SK-N-DZ (cell line): ENCODE data around the gene TP53BP1. TPM values are rescaled to one million over a fixed set of nuclear protein-coding genes. Genes with fewer than 3 reads are reported as not detected.
"Not testable (repeated sequence)": the region's sequence is repeated elsewhere in the genome, so short reads cannot be mapped to it uniquely, and the experiment has no call there.

Experiments used
- DNase-seq: peaks from one replicate; pipeline ENCODE4 v3.0.0-alpha.2; 2015; ENCODE audit warnings: low spot score
- polyA plus RNA-seq, 2 experiments: library from polyadenylated mRNA; depleted of rRNA; stranded (reverse); fragments of >200 nt; gene quantifications; 2 replicates each; pipeline ENCODE4 v1.2.3, GENCODE V29; 2014

TP53BP1 gene, protein sequence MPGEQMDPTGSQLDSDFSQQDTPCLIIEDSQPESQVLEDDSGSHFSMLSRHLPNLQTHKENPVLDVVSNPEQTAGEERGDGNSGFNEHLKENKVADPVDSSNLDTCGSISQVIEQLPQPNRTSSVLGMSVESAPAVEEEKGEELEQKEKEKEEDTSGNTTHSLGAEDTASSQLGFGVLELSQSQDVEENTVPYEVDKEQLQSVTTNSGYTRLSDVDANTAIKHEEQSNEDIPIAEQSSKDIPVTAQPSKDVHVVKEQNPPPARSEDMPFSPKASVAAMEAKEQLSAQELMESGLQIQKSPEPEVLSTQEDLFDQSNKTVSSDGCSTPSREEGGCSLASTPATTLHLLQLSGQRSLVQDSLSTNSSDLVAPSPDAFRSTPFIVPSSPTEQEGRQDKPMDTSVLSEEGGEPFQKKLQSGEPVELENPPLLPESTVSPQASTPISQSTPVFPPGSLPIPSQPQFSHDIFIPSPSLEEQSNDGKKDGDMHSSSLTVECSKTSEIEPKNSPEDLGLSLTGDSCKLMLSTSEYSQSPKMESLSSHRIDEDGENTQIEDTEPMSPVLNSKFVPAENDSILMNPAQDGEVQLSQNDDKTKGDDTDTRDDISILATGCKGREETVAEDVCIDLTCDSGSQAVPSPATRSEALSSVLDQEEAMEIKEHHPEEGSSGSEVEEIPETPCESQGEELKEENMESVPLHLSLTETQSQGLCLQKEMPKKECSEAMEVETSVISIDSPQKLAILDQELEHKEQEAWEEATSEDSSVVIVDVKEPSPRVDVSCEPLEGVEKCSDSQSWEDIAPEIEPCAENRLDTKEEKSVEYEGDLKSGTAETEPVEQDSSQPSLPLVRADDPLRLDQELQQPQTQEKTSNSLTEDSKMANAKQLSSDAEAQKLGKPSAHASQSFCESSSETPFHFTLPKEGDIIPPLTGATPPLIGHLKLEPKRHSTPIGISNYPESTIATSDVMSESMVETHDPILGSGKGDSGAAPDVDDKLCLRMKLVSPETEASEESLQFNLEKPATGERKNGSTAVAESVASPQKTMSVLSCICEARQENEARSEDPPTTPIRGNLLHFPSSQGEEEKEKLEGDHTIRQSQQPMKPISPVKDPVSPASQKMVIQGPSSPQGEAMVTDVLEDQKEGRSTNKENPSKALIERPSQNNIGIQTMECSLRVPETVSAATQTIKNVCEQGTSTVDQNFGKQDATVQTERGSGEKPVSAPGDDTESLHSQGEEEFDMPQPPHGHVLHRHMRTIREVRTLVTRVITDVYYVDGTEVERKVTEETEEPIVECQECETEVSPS (N-terminal part only)
- 30.7 and 31.0 TPM in 2 replicates for polyA plus RNA-seq (2014; cell fraction: cytosol; rRNA removed)
- polyA plus RNA-seq (2014; cell fraction: nucleus; rRNA removed): 50.0 and 70.9 TPM in 2 replicates

DNA sequence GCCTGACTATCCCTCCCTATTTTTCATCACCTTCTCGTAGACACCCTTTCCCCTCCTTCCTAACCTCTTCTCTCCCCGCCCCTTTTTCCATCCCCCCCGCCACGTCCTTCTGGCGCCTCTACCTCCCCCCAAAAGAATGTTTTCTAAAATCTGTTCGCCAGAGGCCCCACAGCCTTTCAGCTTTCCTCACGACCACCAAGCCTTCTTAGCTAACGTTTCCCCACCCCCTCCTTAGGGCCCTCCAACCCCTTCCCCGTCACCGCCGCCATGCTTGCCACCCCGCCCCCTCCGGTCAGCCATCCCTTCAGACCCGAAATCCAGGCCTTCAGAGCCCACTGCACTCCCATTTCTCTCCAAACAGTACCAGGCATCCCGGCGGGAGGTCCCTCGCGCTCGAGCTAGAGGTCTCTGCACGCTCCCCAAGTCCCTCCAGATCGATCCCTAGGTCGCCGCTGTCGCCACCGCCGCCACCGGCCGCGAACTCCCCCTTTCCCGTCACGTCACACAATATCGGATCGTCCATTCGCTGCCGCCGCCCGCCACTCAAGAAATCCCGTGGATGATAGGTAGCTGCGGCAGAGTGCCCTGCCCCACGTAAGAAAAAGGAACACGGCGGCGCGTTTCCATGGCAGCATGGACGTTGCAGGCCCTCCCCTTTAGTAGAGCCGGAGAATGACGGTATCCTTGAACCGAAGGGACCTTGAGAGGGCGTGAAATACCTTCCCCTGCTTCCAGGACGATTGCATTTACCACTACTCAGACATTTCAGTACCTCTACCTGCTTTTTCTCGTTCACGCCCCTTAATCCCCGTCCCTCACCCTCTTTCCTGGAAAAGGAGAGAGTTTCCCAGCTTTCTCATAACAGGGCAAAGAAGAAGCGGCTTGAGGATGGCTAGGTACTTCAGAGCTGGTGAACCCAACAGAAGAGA lies at the start of gene TP53BP1:
TSS of gene TP53BP1 (minus strand) at position 484 of the 929 bp plus-strand sequence. CDS start at position 371, 113 bp downstream.
- peak; percentile 96 for DNase-seq

DNA sequence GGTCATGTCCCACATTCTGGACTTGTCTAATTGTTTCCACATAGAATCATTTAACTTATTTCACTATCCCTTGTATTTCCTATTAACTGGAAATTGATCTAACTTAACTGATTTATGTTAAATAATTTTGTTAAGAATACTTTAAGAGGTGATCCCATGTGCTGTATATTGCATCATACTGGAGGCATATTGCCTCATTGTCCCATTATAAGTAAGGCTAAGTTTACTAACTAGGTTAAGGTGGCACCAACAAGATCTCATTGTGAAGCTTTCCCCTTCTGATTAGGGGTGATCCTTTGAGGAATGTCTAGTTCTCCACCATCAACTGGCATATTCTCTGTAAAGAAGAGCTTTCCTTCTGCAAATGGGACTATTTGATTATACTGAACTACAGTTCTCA lies 48.8 kb upstream of the TP53BP1 start:
- DNase-seq: no peak

DNA sequence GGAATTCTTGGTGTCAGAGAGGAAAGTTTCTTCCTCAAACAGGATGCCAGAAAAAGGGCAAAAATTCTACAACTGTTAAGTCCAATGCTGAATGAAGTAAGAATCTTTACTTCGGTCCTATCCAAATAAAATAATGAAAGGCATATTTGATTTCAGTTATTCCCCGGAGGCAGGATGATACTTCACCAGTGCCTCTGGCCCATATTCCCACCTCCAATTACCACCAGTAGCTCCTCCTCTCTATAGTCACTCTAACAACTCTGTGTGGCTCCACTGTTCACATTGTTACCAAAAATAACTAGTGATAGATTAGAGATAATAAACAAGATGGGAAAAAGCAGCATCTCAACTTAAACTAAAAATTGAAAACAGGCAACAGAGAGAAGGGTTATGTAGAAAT lies 45.1 kb upstream of the TP53BP1 start:
- DNase-seq: no peak

DNA sequence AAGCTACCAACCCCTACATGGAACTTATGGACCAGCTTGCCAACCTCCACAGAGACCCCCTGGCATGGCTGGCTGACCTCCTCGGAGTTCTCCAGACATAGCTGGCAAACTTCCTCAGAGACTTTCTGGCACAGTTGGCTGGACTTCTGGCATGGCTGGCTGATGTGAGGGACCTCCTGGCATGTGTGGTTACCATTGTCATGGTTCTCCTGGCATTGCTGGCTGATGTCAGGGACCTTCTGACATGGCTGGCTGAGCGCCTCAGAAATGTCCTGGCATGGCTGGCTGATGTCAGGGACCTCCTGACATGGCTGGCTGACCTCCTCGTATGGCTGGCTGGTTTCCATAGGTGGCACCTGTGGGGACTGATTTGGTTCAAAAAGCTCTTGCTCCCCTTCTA lies 41.9 kb upstream of the TP53BP1 start:
- no peak for DNase-seq

DNA sequence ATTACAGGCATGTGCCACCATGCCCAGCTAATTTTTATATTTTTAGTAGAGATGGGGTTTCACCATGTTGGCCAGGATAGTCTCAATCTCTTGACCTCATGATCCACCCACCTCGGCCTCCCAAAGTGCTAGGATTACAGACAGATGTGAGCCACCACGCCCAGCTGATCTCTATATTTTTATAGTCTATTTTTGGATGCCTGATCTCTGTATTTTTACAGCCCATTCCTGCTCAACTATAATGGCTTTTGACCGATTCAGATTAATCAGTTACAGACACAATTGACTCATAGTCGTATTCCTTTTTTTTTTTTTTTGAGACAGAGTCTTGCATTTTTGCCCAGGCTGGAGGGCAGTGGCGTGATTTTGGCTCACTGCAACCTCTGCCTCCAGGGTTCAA lies 39.9 kb upstream of the TP53BP1 start:
- DNase-seq: not testable (repeated sequence)

GRCh38 chr15:43531018-43531670 lies 38.2 kb upstream of the TP53BP1 start:
- DNase-seq: no peak

GRCh38 chr15:43529587-43530345 lies 36.8 kb upstream of the TP53BP1 start:
- DNase-seq: no peak

GRCh38 chr15:43529141-43529540 lies 36.2 kb upstream of the TP53BP1 start:
- no peak for DNase-seq

DNA sequence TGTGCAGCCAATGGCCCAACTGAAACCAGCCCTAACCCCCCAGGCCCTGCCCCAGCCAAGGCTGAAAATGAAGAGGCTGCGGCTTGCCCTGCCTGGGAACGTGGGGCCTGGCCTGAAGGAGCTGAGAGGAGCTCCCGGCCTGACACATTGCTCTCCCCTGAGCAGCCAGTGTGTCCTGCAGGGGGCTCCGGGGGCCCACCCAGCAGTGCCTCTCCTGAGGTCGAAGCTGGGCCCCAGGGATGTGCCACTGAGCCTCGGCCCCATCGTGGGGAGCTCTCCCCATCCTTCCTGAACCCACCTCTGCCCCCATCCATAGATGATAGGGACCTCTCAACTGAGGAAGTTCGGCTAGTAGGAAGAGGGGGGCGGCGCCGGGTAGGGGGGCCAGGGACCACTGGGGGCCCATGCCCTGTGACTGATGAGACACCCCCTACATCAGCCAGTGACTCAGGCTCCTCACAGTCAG lies 35.6 kb upstream of the TP53BP1 start:
- DNase-seq: no peak

DNA sequence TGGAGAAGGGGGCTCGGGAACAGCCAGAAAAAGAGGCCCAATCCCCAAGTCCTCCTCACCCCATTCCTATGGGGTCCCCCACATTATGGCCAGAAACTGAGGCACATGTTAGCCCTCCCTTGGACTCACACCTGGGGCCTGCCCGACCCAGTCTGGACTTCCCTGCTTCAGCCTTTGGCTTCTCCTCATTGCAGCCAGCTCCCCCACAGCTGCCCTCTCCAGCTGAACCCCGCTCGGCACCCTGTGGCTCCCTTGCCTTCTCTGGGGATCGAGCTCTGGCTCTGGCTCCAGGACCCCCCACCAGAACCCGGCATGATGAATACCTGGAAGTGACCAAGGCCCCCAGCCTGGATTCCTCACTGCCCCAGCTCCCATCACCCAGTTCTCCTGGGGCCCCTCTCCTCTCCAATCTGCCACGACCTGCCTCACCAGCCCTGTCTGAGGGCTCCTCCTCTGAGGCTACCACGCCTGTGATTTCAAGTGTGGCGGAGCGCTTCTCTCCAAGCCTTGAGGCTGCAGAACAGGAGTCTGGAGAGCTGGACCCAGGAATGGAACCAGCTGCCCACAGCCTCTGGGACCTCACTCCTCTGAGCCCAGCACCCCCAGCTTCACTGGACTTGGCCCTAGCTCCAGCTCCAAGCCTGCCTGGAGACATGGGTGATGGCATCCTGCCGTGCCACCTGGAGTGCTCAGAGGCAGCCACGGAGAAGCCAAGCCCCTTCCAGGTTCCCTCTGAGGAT lies 35.0 kb upstream of the TP53BP1 start:
- DNase-seq: no peak

- DNase-seq: no peak
Measured at GRCh38 chr15:43527016-43527801, 34.3 kb upstream of the TP53BP1 start.

DNA sequence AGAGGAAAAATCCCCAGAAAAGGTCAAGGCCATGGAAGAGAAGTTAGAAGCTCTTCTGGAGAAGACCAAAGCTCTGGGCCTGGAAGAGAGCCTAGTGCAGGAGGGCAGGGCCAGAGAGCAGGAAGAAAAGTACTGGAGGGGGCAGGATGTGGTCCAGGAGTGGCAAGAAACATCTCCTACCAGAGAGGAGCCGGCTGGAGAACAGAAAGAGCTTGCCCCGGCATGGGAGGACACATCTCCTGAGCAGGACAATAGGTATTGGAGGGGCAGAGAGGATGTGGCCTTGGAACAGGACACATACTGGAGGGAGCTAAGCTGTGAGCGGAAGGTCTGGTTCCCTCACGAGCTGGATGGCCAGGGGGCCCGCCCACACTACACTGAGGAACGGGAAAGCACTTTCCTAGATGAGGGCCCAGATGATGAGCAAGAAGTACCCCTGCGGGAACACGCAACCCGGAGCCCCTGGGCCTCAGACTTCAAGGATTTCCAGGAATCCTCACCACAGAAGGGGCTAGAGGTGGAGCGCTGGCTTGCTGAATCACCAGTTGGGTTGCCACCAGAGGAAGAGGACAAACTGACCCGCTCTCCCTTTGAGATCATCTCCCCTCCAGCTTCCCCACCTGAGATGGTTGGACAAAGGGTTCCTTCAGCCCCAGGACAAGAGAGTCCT lies 33.4 kb upstream of the TP53BP1 start:
- no peak for DNase-seq

GRCh38 chr15:43525131-43525530 lies 32.2 kb upstream of the TP53BP1 start:
- no peak for DNase-seq

DNA sequence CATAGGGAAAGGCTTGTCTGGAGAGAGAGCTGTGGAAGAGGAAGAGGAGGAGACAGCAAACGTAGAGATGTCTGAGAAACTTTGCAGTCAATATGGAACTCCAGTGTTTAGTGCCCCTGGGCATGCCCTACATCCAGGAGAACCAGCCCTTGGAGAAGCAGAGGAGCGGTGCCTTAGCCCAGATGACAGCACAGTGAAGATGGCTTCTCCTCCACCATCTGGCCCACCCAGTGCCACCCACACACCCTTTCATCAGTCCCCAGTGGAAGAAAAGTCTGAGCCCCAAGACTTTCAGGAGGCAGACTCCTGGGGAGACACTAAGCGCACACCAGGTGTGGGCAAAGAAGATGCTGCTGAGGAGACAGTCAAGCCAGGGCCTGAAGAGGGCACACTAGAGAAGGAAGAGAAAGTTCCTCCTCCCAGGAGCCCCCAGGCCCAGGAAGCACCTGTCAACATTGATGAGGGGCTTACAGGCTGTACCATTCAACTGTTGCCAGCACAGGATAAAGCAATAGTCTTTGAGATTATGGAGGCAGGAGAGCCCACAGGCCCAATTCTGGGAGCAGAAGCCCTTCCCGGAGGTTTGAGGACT lies 31.4 kb upstream of the TP53BP1 start:
- no peak for DNase-seq

GRCh38 chr15:43523646-43524045 lies 30.7 kb upstream of the TP53BP1 start:
- DNase-seq: no peak

GRCh38 chr15:43522247-43522646 lies 29.3 kb upstream of the TP53BP1 start:
- DNase-seq: no peak
